Loucy (cell line): ENCODE data around the gene EXD3.

Experiments used
- CTCF ChIP-seq: fragments of 200-600 bp; sonication (generic); conservative IDR thresholded peaks from 2 replicates; pipeline ENCODE4 v1.5.1; 2014; ENCODE audit warnings: mild to moderate bottlenecking, antibody characterized with exemption, low read length
- EZH2phosphoT487 ChIP-seq: fragments of 200-600 bp; IDR thresholded peaks from 2 replicates; pipeline ENCODE4 v1.6.1; 2018; ENCODE audit warnings: antibody characterized with exemption, mild to moderate bottlenecking, moderate library complexity, borderline replicate concordance

- TF ChIP-seq CTCF, result no peak
- no peak for TF ChIP-seq EZH2phosphoT487
Measured at GRCh38 chr9:137403269-137403668, 19.7 kb downstream of the EXD3 start.
